ENCODE data around the gene LRRC57. TPM values are rescaled to one million over a fixed set of nuclear protein-coding genes. Genes with fewer than 3 reads are reported as not detected.

Gene LRRC57
- total and polyA plus RNA-seq, 2 of the 13 experiments (the other 11 are each of a cell fraction or from before 2014, with no cell fraction given): 5.8 to 14.8 TPM

GRCh38 chr15:42495361-42496212 is 53.0 kb downstream of the LRRC57 start, which contains the start of gene SNAP23 (continued):
- no peak for TF ChIP-seq ZXDC (CRISPR knock-in tag; IDR thresholded peaks at IDR 0.05)
- TF ChIP-seq ZNF75D (CRISPR knock-in tag; IDR thresholded peaks at IDR 0.05; ENCODE audit: borderline replicate concordance): no peak
- peak in 1 of 2 experiments; percentile 58; a peak in 1 of 4 replicates for TF ChIP-seq KLF16 (CRISPR knock-in tag; IDR thresholded peaks at IDR 0.05)
- TF ChIP-seq, protein P1, sequence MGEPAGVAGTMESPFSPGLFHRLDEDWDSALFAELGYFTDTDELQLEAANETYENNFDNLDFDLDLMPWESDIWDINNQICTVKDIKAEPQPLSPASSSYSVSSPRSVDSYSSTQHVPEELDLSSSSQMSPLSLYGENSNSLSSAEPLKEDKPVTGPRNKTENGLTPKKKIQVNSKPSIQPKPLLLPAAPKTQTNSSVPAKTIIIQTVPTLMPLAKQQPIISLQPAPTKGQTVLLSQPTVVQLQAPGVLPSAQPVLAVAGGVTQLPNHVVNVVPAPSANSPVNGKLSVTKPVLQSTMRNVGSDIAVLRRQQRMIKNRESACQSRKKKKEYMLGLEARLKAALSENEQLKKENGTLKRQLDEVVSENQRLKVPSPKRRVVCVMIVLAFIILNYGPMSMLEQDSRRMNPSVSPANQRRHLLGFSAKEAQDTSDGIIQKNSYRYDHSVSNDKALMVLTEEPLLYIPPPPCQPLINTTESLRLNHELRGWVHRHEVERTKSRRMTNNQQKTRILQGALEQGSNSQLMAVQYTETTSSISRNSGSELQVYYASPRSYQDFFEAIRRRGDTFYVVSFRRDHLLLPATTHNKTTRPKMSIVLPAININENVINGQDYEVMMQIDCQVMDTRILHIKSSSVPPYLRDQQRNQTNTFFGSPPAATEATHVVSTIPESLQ (CRISPR knock-in tag; conservative IDR thresholded peaks at IDR 0.05): no peak
- TF ChIP-seq BORCS8-MEF2B (CRISPR knock-in tag; IDR thresholded peaks at IDR 0.05): no peak
- TF ChIP-seq ZNF20 (CRISPR knock-in tag; IDR thresholded peaks at IDR 0.05): no peak
- no peak for TF ChIP-seq ZNF7 (CRISPR knock-in tag; IDR thresholded peaks at IDR 0.05)
- TF ChIP-seq ZNF616 (CRISPR knock-in tag; IDR thresholded peaks at IDR 0.05; ENCODE audit: low read depth): no peak
- no peak for TF ChIP-seq ZFP62 (CRISPR knock-in tag; IDR thresholded peaks at IDR 0.05)
- TF ChIP-seq CBX1 (IDR thresholded peaks at IDR 0.05; ENCODE audit: low read depth): no peak
- TF ChIP-seq EEA1 (CRISPR knock-in tag; IDR thresholded peaks at IDR 0.05; ENCODE audit: borderline replicate concordance): no peak; the same call in 1 of the 2 replicates
- TF ChIP-seq NCOA5 (CRISPR knock-in tag; IDR thresholded peaks at IDR 0.05): no peak
- TF ChIP-seq, protein P2, sequence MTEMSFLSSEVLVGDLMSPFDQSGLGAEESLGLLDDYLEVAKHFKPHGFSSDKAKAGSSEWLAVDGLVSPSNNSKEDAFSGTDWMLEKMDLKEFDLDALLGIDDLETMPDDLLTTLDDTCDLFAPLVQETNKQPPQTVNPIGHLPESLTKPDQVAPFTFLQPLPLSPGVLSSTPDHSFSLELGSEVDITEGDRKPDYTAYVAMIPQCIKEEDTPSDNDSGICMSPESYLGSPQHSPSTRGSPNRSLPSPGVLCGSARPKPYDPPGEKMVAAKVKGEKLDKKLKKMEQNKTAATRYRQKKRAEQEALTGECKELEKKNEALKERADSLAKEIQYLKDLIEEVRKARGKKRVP (CRISPR knock-in tag; IDR thresholded peaks at IDR 0.05): peak in 1 of 2 experiments; percentile 75; a peak in 1 of 4 replicates
- no peak for TF ChIP-seq ZNF296 (CRISPR knock-in tag; conservative IDR thresholded peaks at IDR 0.05)
- TF ChIP-seq IRF2 (CRISPR knock-in tag; IDR thresholded peaks at IDR 0.05): peak; percentile 15; the same call in 1 of the 2 replicates
- TF ChIP-seq ZNF891 (CRISPR knock-in tag; IDR thresholded peaks at IDR 0.05): 0 out of 2 replicates have a peak, but pooled peaks have one; percentile 79
- TF ChIP-seq ZNF207 (IDR thresholded peaks at IDR 0.05; ENCODE audit: borderline replicate concordance): no peak
- peak; percentile 39; the same call in 1 of the 2 replicates for TF ChIP-seq ZNF205 (CRISPR knock-in tag; IDR thresholded peaks at IDR 0.05)

Data from HepG2 (cell line).